ENCODE measurements around the gene BSX. TPM values are rescaled to one million over a fixed set of nuclear protein-coding genes. Genes with fewer than 3 reads are reported as not detected.

BSX gene
- total RNA-seq, 1 donor from 2014 or later: not detected

GRCh38 chr11:122931510-122931909, 50.1 kb downstream of the BSX start:
- DNase-seq (ENCODE audit: low spot score, unreplicated experiment): no peak
- peaks cover 6% of the 10 kb centered on the region for H3K27me3 Mint-ChIP-seq
- H3K27ac Mint-ChIP-seq: no peak overlapping the region
- no peaks in the 10 kb centered on the region for H3K4me1 Mint-ChIP-seq (ENCODE audit: low read depth)
- H3K36me3 Mint-ChIP-seq (ENCODE audit: insufficient read depth): peaks cover 1% of the 10 kb centered on the region
- no peak overlapping the region for H3K4me3 Mint-ChIP-seq (ENCODE audit: low read depth)
- no peak for TF ChIP-seq CTCF (IDR thresholded peaks at IDR 0.05; ENCODE audit: unreplicated experiment)
- H3K9me3 Mint-ChIP-seq (ENCODE audit: low read depth): no peaks in the 10 kb centered on the region

Other genes with a start within 250 kb of the BSX start
- not detected in 2 replicates for gene CRTAM, start 143.3 kb downstream of the BSX start, total RNA-seq
- 3.5 and 5.3 TPM in 2 replicates for gene JHY, start 99.1 kb downstream of the BSX start, total RNA-seq
- 1,127 and 1,140 TPM in 2 replicates for gene HSPA8, start 80.3 kb upstream of the BSX start, total RNA-seq
- 2.3 and 4.0 TPM in 2 replicates for gene CLMP, start 213.4 kb upstream of the BSX start, total RNA-seq

Data from progenitor cell of endocrine pancreas (in vitro differentiated cells).